ENCODE measurements around the gene XYLB.

DNA sequence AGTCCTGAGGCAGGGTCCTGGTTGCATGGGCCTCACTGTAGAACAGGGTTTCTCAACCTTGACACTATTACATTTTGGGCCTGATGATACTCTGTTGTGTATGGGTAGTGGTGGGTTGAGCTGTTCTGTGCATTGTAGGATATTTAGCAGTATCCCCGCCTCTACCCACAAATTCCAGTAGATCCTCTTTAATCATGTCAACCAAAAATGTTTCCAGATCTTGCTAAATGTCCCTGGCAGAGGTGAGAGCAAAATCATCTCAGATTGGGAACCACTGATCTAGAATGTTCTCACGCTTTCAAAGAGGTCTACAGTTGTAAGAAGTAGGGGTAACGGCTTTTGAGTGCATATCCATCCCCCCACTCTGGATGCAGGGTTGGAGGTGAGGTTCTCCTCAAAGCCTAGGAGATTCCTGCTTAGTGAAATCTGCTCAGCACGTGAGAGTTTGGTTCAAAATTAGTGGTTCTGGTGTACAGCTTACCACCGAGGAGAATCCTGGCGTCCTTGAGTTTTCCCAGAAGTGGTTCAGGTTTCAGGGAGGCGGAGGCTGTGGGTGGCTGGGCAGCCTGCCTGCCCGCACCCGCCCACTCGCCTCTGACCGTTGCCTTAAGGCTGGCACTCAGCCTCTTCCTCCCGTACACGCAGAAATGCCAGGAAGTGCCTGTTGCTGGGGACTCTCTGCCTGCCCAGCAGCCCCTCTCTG is 112.4 kb downstream of the XYLB start:
- TF ChIP-seq, protein P1, sequence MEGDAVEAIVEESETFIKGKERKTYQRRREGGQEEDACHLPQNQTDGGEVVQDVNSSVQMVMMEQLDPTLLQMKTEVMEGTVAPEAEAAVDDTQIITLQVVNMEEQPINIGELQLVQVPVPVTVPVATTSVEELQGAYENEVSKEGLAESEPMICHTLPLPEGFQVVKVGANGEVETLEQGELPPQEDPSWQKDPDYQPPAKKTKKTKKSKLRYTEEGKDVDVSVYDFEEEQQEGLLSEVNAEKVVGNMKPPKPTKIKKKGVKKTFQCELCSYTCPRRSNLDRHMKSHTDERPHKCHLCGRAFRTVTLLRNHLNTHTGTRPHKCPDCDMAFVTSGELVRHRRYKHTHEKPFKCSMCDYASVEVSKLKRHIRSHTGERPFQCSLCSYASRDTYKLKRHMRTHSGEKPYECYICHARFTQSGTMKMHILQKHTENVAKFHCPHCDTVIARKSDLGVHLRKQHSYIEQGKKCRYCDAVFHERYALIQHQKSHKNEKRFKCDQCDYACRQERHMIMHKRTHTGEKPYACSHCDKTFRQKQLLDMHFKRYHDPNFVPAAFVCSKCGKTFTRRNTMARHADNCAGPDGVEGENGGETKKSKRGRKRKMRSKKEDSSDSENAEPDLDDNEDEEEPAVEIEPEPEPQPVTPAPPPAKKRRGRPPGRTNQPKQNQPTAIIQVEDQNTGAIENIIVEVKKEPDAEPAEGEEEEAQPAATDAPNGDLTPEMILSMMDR (IDR thresholded peaks at IDR 0.05), result no peak
- peak; percentile 10 to 76 (median 67) for TF ChIP-seq POLR2A (IDR thresholded peaks at IDR 0.05)
